SK-N-MC (cell line): ENCODE measurements around the gene TACR2.

Experiments used
- EZH2 ChIP-seq: fragments of 200-600 bp; sonication (generic); IDR thresholded peaks from one replicate; pipeline ENCODE4 v1.6.1; 2017; ENCODE audit warnings: antibody characterized with exemption
- POLR2AphosphoS5 ChIP-seq: IDR thresholded peaks from 2 replicates; pipeline ENCODE4 v1.6.1; 2012; ENCODE audit warnings: mild to moderate bottlenecking, low read depth, low read length, borderline replicate concordance

DNA sequence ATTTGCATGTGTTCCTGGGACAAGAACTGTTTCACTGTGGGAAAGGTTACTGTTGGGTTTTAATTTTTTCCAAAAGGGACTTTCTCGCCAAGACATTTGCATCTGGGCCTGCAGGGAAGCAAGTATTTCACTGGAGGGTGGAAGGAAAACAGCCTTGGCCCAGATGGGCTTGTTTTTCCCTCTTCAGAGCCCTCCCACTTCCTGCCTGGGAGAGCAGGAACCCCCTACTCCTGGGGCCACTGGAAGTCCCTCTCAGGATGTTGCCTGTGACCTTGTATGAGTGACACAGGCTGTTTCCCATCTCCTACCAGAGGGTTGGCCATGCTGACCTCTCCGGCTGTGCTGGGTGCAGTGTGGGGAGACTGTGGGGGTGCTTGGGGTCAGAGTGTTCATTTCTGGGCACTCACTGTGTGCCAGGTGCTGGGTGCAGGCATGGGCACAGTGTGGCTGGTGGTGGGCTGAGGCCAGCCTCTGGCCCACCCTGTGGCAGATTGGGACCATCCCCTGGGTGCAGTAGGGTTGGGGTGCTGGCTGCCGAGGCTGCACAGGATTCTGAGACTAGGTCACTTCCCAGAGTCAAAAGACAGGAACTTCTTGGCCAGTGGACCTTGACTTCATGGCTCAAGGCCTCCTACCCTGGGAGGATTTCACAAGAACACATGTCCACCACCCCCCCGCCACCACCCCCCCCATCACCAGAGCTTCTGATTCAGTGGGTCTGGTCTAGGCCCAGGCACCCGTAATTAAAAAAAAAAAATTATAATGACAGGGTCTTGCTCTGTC is 44.7 kb upstream of the TACR2 start:
- no peak for TF ChIP-seq EZH2
- no peak for TF ChIP-seq POLR2AphosphoS5
